ENCODE results near the gene SWI5. TPM values are rescaled to one million over a fixed set of nuclear protein-coding genes. Genes with fewer than 3 reads are reported as not detected.

The SWI5 gene
- total RNA-seq, 1 donor from 2014 or later: 30.0 TPM

DNA sequence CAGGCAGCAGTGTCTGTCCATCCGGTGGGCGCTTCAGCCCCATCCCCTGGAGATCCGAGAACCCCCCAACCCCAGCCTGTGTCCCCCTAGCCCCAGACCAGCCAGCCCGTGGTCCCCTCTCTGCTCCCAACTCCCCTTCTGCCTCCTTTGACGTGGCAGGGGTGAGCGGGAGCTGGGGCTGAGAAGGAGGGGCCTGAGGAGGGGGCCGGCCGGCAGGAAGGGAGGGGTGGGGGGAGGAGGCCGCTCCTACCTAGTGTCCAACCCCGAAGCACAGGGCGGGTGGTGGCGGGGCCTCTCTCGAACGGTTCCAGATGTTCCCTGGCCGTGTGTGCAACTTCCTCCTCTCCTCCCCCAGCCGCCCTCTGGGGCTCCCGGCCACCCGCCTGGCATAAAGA, 31.2 kb upstream of the SWI5 start:
- H3K4me3 ChIP-seq (ENCODE audit: low read depth, low read length): no peak overlapping the region
- H3K27me3 ChIP-seq (ENCODE audit: control insufficient read depth, insufficient read depth, low read length): no peaks in the 10 kb centered on the region
- TF ChIP-seq, protein P1, sequence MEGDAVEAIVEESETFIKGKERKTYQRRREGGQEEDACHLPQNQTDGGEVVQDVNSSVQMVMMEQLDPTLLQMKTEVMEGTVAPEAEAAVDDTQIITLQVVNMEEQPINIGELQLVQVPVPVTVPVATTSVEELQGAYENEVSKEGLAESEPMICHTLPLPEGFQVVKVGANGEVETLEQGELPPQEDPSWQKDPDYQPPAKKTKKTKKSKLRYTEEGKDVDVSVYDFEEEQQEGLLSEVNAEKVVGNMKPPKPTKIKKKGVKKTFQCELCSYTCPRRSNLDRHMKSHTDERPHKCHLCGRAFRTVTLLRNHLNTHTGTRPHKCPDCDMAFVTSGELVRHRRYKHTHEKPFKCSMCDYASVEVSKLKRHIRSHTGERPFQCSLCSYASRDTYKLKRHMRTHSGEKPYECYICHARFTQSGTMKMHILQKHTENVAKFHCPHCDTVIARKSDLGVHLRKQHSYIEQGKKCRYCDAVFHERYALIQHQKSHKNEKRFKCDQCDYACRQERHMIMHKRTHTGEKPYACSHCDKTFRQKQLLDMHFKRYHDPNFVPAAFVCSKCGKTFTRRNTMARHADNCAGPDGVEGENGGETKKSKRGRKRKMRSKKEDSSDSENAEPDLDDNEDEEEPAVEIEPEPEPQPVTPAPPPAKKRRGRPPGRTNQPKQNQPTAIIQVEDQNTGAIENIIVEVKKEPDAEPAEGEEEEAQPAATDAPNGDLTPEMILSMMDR (IDR thresholded peaks at IDR 0.05; ENCODE audit: insufficient read depth, low read length, severe bottlenecking): no peak
- H3K36me3 ChIP-seq (ENCODE audit: control insufficient read depth, insufficient read depth, low read length): no peaks in the 10 kb centered on the region
- DNase-seq (ENCODE audit: low read depth) (no peak), FAIRE-seq (no peak)

DNA sequence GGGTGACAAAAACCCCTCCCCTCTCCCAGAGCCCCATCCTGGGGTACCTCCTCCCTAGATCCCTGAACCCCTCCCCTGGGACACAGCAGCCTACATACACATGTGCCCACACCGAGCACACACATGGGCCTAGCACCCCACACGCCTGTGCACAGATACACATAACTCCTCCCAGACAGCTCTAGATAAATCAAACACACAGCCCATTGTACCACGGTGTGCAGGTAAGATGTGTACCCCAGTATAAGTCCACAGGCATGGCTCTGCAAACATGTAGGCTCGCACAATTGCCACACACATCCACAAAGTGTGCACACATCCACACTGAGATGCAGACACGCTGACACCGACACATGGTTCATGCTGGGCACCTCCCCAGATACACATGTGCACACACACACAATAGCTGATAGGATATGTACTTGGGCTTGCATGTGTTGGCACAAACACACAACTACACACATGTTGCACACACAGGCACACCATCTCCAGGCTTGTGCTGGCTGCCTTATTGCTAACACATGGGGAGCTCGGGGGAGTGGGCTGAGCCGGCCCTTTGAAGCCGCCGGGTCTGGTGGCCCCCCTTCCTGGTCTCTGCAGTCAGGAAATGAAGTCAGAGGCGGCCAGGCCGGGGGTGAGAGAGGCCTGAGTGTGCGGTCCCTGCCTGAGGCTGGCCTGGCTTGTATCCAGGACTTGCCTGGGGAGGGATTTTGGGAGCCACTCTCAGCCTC, 30.5 kb upstream of the SWI5 start:
- FAIRE-seq (no peak), DNase-seq (ENCODE audit: low read depth) (peak; percentile 12)
- no peaks in the 10 kb centered on the region for H3K27me3 ChIP-seq (ENCODE audit: control insufficient read depth, insufficient read depth, low read length)
- H3K4me3 ChIP-seq (ENCODE audit: low read depth, low read length): no peak overlapping the region
- TF ChIP-seq, protein P1 (IDR thresholded peaks at IDR 0.05; ENCODE audit: insufficient read depth, low read length, severe bottlenecking): no peak
- H3K36me3 ChIP-seq (ENCODE audit: control insufficient read depth, insufficient read depth, low read length): no peaks in the 10 kb centered on the region

DNA sequence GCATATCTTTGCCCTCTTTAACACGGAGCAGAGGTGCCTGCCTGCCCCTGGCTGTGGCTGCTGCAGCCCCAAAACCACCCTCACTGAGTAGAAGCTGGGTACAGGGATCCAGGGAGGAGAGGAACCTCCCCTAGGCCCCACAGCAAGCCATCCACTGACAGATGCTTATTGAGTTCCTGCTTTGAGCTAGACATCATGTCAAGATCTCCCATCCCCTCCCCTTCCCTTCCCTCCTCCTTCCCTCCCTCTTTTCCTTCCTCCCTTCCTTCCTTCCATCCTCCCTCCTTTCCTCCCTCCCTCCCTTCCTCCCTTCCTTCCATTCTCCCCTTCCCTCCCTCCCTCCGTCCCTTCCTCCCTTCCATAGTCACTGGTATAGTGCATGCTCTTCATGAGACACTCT, 29.6 kb upstream of the SWI5 start:
- TF ChIP-seq, protein P1 (IDR thresholded peaks at IDR 0.05; ENCODE audit: insufficient read depth, low read length, severe bottlenecking): no peak
- Histone ChIP-seq H3K27me3 (ENCODE audit: control insufficient read depth, insufficient read depth, low read length) (no peaks in the 10 kb centered on the region), H3K36me3 (ENCODE audit: control insufficient read depth, insufficient read depth, low read length) (no peaks in the 10 kb centered on the region), H3K4me3 (ENCODE audit: low read depth, low read length) (no peak overlapping the region)
- FAIRE-seq (no peak), DNase-seq (ENCODE audit: low read depth) (no peak)

DNA sequence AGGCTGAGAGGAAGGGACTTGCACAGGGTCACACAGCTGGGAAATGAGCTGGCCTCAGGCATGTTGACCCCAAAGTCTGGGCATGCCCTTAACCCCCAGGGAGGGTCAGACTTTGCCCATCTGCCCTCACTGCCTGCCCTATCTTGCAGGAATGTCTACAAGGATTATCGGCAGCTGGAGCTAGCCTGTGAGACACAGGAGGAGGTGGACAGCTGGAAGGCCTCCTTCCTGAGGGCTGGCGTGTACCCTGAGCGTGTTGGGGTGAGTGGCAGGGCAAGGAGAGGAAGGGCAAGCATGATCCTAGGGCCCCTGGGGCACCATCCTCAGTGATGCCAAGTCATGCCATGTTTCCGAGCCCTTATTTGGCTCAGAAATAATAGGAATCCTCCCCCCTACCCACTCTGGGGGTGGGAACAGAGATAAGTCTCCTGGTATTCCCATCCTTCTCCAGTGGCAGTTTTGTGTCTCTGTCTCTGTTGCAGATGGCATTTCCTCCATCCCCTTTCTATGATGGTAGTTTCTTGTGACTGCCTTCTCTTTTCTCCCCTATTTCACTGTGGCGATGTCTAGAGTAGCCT, 28.8 kb upstream of the SWI5 start:
- FAIRE-seq: no peak

DNA sequence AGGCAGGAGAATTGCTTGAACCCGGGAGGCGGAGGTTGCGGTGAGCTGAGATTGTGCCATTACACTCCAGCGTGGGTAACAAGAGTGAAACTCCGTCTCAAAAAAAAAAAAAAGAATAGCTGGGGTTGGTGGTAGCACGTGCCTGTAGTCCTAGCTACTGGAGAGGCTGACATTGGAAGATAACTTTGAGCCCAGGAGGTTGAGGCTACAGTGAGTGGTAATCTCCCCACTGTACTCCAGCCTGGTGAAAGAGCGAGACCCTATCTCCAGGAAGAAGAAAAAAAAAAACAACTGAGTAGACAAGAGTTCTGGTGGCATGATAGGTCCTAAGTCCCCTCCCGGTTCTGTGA, 26.5 kb upstream of the SWI5 start:
- no peak for FAIRE-seq
- no peaks in the 10 kb centered on the region for H3K27me3 ChIP-seq (ENCODE audit: control insufficient read depth, insufficient read depth, low read length)
- H3K36me3 ChIP-seq (ENCODE audit: control insufficient read depth, insufficient read depth, low read length): no peaks in the 10 kb centered on the region
- H3K4me3 ChIP-seq (ENCODE audit: low read depth, low read length): no peak overlapping the region
- no peak for DNase-seq (ENCODE audit: low read depth)
- TF ChIP-seq, protein P1 (IDR thresholded peaks at IDR 0.05; ENCODE audit: insufficient read depth, low read length, severe bottlenecking): no peak

More for the DNA sequence above, 28.8 kb upstream of the SWI5 start:
- Histone ChIP-seq H3K27me3 (ENCODE audit: control insufficient read depth, insufficient read depth, low read length) (no peaks in the 10 kb centered on the region), H3K4me3 (ENCODE audit: low read depth, low read length) (no peak overlapping the region), H3K36me3 (ENCODE audit: control insufficient read depth, insufficient read depth, low read length) (no peaks in the 10 kb centered on the region)
- no peak for DNase-seq (ENCODE audit: low read depth)
- TF ChIP-seq, protein P1 (IDR thresholded peaks at IDR 0.05; ENCODE audit: insufficient read depth, low read length, severe bottlenecking): no peak

All from bronchial epithelial cell (primary cell).